Fibroblast of mammary gland (primary cell): ENCODE data around the gene SLC25A22.

ENCODE experiments used
- DNase-seq: peaks from one replicate; pipeline ENCODE4 v3.0.0-alpha.2; 2010; ENCODE audit warnings: low read depth
- H3K4me3 ChIP-seq: 2 replicates; pipeline ENCODE4 v1.5.1; 2011; ENCODE audit warnings: low read depth, mild to moderate bottlenecking, low read length, moderate library complexity; ENCODE audit not compliant: control insufficient read depth
- TF ChIP-seq, protein P1 (sequence below): conservative IDR thresholded peaks from 2 replicates; pipeline ENCODE4 v1.5.1; 2011; ENCODE audit warnings: low read depth, low read length, inconsistent platforms; ENCODE audit not compliant: control insufficient read depth, insufficient read depth

Gene SLC25A22

GRCh38 chr11:788953-789940, 8.8 kb downstream of the SLC25A22 start:
- TF ChIP-seq, protein P1, sequence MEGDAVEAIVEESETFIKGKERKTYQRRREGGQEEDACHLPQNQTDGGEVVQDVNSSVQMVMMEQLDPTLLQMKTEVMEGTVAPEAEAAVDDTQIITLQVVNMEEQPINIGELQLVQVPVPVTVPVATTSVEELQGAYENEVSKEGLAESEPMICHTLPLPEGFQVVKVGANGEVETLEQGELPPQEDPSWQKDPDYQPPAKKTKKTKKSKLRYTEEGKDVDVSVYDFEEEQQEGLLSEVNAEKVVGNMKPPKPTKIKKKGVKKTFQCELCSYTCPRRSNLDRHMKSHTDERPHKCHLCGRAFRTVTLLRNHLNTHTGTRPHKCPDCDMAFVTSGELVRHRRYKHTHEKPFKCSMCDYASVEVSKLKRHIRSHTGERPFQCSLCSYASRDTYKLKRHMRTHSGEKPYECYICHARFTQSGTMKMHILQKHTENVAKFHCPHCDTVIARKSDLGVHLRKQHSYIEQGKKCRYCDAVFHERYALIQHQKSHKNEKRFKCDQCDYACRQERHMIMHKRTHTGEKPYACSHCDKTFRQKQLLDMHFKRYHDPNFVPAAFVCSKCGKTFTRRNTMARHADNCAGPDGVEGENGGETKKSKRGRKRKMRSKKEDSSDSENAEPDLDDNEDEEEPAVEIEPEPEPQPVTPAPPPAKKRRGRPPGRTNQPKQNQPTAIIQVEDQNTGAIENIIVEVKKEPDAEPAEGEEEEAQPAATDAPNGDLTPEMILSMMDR: no peak
- peak overlapping the region; percentile 21 for H3K4me3 ChIP-seq
- DNase-seq: no peak

GRCh38 chr11:788009-788640, 10.0 kb downstream of the SLC25A22 start:
- H3K4me3 ChIP-seq: no peak overlapping the region
- DNase-seq: no peak
- TF ChIP-seq, protein P1: no peak

DNA sequence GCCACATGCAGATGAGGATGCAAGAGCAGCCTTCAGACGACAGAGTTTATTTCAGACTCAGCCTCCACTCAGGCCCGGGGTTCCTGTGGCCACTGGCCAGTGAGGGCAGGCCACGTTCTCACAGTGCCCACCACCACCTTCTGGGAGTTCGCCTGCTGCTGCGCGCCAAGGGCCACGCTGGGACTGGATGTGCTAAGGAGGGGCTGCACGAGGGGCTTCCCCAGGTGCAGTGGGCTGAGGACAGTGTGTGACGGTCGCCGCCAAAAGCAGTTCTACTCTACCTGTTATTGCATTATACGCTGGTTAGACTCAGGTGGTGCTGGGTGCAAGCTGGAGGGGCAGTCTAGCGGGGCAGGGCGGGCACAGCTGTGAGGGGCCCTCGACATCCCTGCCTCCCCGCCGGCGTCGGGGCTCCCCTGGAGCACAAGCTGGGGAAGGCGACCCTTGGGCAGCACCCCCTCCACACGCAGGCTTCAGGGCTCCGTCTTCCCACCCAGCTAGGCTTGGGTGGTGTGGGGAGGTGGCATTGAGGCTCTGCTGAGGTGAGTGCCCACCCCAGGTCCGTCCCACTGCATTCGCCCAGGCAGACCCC, 10.9 kb downstream of the SLC25A22 start:
- no peak overlapping the region for H3K4me3 ChIP-seq
- TF ChIP-seq, protein P1: no peak
- no peak for DNase-seq

GRCh38 chr11:786235-787083, 11.6 kb downstream of the SLC25A22 start:
- TF ChIP-seq, protein P1: no peak
- no peak for DNase-seq
- no peak overlapping the region for H3K4me3 ChIP-seq

DNA sequence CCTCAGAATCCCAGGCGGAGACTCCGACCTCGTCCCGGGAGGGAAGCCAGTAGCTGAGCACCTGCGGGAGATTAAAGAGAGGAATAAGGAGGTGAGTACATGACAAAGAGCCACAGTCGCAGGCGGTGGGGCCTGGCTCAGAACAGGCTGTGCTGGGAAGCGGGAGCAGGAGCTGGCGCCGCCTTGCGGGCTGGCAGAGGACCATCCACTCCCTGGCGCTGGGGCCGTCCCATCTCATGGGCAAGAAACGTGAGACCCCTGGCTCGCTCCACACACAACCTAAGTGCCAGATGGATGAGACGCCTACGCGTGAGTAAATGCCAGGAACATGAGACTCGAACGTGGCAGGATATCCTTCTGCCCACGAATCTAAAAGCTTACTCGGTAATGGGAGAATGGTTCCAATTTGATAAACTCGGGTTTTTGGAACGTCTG, 14.5 kb downstream of the SLC25A22 start:
- H3K4me3 ChIP-seq: no peak overlapping the region
- TF ChIP-seq, protein P1: peak; percentile 80
- peak; percentile 94 for DNase-seq
